OCI-LY7 (cell line): ENCODE data around the gene MYOM3.

Source experiments
- EZH2phosphoT487 ChIP-seq: fragments of 200-600 bp; sonication (generic); IDR thresholded peaks from 2 replicates; pipeline ENCODE4 v1.6.1; 2018; ENCODE audit warnings: low read depth, borderline replicate concordance, mild to moderate bottlenecking, mixed run types, antibody characterized with exemption, low read length, moderate library complexity, mixed read lengths
- TF ChIP-seq, protein P1 (sequence below): fragments of 200-600 bp; sonication (generic); conservative IDR thresholded peaks from 2 replicates; pipeline ENCODE4 v1.5.1; 2014; ENCODE audit warnings: mild to moderate bottlenecking, antibody characterized with exemption, low read length, moderate library complexity, mixed read lengths

DNA sequence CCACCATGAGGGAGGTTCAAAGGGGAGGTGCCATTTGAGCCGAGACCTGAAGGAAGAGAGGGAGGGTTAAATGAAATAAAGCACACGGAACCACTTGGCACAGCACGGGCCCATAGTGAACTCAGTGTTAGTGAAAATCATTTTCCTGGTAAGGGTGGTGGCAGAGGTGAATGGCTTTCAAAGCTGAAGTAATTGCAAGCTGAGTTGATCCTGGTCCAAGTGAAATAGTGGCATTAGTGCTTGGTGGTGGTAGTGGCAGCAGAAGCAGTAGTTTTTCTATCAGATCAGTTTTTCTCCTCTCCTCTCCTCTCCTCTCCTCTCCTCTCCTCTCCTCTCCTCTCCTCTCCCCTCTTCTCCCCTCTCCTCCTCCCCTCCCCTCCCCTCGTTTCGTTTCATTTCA is 101.3 kb downstream of the MYOM3 start:
- TF ChIP-seq, protein P1, sequence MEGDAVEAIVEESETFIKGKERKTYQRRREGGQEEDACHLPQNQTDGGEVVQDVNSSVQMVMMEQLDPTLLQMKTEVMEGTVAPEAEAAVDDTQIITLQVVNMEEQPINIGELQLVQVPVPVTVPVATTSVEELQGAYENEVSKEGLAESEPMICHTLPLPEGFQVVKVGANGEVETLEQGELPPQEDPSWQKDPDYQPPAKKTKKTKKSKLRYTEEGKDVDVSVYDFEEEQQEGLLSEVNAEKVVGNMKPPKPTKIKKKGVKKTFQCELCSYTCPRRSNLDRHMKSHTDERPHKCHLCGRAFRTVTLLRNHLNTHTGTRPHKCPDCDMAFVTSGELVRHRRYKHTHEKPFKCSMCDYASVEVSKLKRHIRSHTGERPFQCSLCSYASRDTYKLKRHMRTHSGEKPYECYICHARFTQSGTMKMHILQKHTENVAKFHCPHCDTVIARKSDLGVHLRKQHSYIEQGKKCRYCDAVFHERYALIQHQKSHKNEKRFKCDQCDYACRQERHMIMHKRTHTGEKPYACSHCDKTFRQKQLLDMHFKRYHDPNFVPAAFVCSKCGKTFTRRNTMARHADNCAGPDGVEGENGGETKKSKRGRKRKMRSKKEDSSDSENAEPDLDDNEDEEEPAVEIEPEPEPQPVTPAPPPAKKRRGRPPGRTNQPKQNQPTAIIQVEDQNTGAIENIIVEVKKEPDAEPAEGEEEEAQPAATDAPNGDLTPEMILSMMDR, result no peak
- no peak for TF ChIP-seq EZH2phosphoT487
